NK-92 treated with Interleukin-12 subunit alpha and Interleukin-12 subunit beta, amount 100 ng/mL, for 24 hours (cell line): ENCODE results near the gene SEC61A1.

Experiments
- DNase-seq: peaks from one replicate; lab custom pipeline; 2025; lab: John Stamatoyannopoulos, UW

The SEC61A1 gene

DNA sequence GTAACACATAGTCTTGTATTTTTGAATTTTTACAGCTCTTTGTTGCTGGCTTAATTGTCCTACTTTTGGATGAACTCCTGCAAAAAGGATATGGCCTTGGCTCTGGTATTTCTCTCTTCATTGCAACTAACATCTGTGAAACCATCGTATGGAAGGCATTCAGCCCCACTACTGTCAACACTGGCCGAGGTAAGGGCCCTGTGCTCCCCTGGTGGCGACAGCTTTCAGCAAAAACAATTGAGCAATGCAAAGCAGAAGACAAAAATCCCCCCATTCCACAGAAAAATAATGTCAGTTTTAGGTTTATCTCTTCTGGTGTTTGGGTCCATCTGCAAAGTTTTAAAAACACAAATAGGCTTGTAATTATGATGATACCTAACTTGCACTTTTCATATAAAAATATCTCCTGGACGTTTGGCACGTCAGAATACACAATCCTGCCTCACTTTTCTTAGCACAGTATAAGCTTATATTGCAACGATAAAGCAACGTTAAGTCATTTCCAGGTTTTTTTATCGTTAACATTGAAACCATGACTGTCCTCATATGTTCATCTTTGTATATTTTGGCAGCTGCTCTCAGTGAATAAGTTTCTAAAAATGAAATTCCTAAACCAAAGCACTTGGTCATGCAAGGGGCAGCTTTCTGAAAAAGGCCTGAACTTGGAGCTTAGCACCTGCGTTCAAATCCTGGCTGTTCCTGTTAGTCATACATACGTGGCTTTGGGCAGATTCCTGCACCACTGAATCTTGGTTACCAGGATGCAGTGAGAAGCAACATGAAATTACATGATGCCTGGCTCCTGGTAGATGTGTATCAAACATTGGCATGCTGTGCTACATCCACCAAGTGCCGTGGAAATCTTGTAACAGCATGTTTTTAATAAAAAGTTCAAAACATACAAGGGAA is 8.5 kb downstream of the SEC61A1 start:
- no peak for DNase-seq

DNA sequence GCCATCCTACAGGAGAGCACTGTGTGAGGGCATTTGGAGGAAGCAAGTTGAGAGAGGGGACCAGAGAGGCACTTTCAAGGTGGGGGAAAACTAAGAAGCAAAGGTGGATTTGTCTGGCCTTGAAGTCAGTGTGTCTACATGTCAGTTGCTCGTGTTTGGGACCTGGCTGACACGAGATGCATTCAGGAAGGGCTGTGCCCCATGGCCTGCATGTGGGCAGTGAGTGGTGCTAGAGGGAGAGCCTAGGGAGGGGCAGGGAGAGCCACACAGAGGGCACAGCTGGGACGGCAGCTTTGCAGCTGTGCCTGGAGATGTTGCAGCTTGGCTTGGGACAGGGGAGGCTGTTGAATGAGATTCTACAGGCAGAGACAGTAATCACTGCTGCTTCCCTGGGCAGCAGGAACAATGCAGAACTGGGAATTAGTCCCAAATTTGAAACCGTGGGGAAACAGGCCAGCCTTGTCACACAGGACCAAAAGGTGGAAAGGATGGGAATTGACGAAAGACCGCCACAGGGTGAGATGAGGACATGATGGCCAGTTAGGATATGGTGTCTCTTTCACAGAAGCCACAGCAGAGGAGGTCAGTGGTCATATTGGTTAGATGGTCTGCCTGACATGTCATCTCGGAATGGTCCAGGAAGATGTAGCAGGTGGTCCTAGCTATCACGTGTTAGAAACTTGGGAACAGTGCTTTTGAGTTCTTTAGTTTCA is 10.0 kb downstream of the SEC61A1 start:
- no peak for DNase-seq

DNA sequence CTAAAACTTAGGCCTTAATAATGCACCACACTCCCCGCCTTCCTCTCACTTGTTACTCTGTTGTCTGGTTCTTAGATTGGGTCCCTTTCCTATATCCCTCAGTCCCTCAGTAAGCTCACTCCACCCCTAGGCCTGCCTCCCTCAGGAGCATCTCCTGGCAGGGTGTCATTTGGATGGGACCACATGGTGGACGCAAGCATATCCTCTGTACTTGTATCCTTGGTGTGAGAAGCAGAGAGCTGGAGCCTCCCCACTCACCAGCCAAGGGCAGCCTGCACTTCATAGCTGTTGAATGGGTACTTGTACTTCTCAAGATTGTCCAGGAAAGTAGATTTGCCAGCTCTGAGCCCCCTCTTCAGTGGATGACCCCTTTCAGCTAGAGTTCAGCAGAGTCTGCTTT is 11.6 kb downstream of the SEC61A1 start:
- no peak for DNase-seq

DNA sequence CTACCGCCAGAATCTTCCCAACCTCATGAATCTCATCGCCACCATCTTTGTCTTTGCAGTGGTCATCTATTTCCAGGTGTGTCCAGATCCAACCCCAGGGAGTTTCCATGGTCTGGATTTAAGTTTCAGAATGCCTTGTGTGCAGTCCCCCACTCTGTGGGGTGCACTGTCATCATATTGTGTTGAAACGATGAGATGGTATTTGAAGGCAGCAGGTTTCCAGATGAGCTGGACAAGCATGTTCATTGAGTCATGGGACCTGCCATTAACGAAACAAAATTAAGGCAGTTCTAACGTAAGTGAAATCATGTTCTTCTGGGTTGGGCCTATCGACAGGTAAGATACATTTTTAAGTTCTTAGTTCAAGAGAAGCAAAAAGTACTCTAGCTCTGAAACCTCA is 12.7 kb downstream of the SEC61A1 start:
- no peak for DNase-seq

DNA sequence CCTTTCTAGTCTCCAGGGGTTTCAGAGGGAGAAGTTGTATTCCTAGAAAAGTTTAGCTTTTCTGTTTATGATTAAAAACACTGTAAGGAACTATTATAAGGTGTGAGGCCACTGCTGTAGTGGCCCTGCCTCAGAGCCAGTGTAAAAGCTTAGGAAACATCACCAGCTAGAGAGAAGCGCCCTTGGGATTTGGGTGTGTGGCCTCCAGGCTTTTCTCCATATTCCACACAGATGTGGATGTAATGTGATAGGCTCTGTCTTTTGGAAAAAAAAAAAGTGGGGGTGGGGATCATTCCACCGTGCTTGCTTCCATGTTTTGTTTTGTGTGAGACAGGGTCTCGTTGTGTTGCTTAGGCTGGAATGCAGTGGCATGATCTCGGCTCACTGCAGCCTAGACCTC is 13.9 kb downstream of the SEC61A1 start:
- no peak for DNase-seq

DNA sequence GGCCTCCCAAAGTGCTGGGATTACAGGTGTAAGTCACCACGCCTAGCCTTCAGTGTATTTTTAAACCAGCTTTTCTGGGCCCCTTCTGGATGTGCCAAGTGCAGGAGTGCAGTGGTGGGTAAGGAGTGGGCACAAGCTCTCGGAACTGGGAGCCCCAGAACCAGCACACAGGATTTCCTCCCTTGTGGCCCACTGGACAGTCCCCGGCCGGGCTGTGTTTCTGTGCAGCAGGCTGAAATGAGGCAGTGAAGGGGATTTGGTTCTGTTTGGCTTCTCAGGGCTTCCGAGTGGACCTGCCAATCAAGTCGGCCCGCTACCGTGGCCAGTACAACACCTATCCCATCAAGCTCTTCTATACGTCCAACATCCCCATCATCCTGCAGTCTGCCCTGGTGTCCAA is 14.4 kb downstream of the SEC61A1 start:
- no peak for DNase-seq

DNA sequence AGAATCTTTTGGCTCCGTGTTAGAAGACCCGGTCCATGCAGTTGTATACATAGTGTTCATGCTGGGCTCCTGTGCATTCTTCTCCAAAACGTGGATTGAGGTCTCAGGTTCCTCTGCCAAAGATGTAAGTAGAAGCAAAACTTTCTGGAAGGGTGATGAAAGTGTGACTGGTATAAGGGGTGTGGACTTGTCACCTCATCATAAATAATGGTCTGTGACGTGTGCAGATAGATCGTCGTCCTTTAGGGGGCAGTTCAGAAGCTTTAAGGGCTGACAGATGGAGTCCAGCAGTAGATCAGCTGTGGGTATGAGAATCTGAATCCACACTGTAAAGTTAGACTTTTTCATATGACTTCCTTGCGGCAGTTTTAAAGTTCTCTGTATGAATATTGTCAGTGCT is 15.3 kb downstream of the SEC61A1 start:
- DNase-seq = no peak

DNA sequence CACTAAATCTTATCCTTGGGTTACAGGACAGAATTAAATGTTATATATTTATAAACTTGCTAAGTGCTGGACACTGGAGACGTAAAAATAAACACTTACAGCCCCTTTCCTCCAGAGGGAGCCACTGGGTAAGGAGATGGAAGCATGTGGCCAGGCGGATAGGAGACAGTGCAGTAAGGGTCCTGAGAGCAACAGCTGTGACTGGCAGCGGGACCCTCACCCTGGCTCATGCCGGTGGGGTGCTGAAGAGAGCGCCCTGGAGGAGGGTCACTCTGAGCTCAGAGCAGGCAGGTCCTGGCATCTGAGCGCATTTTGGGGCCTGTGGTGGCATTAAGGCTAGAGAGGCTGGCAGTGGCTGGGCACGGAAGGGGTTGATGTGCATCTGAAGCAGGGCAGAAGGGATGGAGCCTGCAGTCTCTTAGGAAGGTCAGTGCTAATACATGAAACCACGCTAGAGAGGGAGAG is 16.0 kb downstream of the SEC61A1 start:
- no peak for DNase-seq

DNA sequence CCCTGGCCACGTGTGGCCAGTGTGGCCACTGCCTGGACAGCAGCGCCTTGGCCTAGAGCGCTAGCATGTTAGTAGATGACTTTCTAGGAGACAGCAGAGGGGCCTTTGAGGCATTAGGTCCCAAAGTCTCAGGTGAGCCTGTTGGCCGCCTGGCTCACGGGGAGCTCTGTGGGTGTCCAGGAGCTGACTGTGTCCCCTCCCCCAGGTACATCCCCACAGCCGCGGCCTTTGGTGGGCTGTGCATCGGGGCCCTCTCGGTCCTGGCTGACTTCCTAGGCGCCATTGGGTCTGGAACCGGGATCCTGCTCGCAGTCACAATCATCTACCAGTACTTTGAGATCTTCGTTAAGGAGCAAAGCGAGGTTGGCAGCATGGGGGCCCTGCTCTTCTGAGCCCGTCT is 17.0 kb downstream of the SEC61A1 start:
- DNase-seq = no peak

DNA sequence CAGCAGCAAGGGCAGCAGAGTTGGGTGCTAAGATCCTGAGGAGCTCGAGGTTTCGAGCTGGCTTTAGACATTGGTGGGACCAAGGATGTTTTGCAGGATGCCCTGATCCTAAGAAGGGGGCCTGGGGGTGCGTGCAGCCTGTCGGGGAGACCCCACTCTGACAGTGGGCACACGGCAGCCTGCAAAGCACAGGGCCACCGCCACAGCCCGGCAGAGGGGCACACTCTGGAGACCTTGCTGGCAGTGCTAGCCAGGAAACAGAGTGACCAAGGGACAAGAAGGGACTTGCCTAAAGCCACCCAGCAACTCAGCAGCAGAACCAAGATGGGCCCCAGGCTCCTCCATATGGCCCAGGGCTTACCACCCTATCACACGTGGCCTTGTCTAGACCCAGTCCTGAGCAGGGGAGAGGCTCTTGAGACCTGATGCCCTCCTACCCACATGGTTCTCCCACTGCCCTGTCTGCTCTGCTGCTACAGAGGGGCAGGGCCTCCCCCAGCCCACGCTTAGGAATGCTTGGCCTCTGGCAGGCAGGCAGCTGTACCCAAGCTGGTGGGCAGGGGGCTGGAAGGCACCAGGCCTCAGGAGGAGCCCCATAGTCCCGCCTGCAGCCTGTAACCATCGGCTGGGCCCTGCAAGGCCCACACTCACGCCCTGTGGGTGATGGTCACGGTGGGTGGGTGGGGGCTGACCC is 18.8 kb downstream of the SEC61A1 start:
- DNase-seq = no peak

DNA sequence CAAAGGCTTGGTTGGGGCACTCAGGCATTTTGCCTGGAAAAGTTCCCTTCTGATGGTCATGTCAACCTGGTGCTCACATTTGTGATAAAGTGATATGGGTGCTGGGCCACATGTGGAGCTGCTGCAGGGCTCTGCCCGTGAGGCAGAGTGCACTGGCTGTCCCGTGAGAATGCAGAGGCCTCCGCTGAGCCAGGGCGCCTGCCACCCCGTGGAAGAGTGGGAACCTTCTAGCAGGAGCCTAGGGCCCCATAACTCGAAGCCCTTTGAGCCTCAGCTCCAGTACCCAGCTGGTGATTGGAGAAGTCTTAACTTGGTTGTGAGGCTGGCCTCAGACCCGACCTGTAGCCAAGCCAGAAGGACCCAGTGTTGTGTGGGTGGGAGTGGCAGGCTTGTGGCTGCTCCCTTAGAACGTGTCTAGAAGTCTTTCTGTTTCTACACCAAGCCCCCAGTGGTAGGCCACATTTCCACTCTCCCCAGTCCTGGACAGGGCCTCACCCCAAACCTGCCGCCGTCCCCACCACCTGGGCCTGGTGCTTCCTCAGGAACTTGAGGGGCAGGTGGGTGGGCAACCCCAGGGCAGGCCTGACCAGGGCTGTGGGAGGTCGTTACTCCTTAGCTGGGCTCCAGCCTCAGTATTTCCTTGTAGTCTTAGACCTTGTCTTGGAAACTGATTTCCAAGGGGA is 19.7 kb downstream of the SEC61A1 start:
- DNase-seq = no peak

DNA sequence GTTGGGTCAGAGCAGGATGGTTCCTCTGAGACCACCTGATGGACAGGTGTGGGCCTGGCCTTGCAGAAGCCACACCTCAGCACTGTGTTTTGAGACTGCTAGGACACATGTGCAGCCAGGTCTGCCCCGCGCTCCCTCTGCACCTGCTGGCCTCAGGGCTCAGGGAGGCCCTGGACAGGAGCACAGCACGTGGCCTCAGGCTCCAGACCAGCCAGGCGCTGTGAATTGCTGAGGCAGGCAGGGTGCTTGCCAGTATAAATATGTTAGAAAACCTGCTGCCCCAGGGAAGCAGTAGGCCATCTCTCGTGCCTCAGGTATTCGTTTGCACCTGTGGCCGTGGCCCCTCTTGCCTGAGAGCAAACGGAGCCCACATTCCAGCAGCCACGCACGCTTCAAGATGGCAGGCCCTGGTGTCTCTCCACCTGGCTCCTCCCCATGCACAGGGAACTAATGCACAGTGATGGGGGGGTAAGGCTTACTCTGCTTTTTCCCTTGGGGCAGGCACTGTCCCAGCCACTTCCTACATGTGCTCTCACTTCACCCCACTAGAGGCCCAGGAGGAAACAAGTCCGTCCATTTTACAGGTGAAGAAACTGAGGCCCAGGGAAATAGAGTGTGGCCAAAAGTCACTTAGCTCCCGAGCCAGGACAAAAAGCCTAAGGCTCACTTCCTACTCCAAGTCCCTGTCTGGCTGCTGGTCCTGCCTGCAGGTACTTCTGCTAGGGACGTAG is 20.4 kb downstream of the SEC61A1 start:
- no peak for DNase-seq

DNA sequence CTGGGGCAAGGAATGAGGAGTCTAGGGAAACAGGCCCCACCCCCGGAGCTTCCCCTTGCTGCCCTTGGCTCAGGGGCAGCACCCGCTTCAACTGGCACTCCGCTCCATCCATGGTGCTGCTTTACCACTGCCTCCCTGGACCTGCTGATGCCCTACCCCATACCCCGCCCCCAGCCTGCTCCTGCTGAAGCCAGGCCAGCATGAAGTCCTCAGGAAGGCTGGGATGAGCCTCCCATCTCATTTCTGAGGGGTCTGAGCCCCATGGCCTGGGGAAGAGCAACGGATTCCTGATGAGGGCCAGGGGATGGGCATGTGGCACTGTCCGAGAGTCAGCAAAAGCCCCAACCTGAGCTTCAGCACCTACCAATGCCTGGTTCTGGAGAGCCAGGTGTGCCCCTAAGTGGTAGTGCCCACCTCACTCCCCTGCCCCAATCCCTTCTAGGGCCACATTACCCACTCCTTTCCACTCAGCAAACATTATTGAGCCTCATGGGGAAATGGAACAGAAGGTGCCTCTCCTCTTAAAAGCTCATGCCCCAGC is 21.0 kb downstream of the SEC61A1 start:
- DNase-seq = no peak

DNA sequence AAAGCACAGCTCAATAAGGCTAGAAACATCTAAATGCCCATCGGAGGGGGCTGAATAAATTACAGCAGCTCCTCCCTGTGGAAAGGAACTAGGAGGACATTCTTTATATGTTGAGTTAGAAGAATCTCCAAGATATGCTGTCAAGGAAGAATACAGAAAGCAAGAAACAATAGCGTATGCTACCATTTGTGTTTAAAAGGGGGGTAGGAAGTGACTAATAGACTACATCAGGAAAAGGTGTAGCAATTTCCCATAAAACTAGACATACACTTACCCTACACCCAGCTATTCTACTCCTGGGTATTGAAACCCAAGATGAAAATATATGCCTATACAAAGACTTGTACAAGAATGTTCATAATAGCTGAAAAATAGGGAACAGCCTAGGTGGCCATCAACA is 21.6 kb downstream of the SEC61A1 start:
- no peak for DNase-seq

DNA sequence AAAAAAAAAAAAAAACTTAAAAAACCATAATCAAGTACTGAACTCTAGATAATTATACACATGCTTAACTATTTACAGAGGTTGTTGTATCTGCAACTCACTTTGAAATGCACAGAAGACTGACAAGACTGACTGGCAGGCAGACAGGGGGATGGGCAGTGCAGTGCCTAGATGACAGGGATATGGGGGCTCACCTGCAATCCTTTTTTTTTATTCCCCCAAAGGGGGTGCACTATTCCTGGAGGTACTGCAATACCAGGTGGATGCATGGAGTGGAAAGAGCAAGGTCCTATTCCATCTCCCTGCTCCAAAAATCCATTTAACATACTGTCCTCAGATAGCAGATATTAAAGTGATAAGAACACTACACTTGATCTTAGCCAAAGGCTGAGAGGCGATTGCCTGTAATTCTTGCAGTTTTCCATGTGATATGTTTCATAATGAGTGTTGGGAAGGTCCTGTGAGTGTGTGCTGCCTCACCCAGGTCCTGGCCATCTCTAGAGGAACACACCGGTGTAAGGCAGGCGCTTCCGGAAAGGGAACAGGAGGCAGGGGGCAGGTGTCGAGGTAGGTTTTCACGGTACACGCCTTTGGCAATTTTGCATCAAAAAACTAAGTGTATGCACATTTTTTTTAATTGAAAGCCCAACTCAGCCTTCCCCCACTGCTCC is 22.7 kb downstream of the SEC61A1 start:
- DNase-seq = no peak

DNA sequence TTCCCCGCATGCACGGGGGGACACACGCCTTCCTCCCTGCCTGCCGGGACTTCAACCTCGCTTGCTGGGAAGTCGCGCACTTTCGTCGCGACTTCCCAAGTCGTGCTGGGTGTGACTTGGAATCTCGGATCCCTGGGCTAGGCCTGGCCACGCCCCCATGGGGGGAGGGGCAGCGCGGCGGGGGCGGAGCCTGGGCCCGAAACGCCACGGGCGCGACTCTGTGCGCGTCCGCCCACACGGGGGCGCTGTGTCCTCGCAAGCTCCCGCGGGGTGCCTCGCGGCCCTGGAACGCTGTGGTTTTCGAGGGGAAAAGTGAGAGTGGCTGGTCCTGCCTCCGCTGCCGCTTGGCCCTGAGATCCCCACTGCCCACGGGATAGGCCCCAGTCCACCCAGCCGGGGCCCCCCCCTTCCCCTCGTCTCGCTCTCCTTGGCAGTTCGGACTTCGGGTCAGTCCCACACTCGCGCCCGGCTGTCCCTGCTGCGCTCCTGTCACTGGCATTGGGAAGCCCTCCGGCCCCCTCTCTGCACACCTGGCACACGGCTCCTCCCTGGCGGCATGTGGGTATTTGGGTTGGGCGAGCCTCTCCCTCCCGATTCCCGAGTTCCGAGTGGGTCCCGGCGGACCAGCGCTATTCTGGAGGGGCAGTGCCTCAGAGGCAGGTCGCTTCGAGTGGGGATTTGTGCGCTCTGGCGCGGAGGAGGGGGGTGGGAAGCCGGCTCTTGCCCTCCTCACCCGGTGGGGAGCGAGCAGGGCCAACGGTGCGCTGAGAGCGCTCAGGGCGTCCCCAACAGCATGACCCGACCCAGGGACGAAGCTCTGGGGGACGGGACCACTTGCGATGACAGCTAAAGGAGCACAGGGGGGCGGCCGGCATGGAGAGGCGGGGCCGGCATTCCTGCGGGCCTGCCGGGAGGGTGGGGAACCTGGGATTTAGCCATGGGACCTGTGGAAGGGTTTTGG is 23.6 kb downstream of the SEC61A1 start:
- no peak for DNase-seq

DNA sequence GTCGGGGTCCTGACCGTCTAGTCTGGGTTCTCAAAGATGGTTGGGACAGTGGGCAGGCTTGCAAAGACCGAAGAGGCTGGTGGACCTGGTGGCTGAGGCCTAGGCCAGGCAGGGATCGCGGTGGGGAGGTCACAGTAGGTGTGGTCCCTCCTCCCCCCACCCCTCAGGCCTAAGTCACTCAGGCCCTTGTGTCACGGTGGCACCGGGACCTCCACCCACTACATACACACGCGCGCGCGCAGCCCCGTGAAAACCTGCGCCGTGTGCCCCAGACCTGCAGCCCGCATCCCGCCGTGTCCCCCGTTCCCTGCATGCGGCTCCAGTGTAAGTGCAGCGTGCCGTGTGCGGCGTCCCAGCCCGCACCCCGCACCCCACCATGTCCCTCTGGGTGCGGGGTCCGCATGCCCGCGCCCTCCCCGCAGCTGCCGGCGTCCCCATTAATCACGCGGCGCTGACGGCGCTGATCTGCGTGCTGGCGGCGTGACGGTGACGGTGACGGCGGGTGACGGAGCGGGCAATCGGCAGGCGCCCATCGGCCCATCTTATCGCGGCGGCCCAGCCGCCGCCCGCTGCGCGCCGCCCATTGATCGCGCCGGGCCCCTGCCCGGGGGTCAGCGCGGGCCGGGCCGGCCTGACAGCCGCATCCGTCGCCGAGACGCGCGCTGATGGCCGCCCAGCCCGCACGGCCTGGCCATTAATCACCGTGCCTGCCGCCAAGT is 24.4 kb downstream of the SEC61A1 start:
- DNase-seq = no peak

DNA sequence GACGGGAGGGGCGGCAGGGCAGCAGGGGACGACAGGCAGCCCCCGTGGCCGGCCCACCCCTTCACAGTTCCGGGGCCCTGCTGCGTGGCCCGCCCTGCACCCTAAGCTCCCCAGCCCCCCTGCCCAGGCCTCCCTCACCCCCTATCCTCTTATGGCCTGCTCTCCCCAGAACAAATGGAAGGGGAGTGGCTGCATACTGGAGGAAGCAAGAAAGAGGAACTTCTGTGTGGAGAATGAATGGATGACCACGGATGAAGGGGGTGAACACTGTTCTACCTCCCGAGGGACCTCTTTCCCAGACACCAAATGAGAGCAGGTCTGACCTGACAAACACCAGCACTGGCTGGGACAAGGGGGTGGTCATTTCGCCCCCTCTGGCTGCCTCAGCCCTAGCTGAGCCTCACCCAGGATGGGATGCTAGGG is 25.0 kb downstream of the SEC61A1 start:
- DNase-seq = no peak

DNA sequence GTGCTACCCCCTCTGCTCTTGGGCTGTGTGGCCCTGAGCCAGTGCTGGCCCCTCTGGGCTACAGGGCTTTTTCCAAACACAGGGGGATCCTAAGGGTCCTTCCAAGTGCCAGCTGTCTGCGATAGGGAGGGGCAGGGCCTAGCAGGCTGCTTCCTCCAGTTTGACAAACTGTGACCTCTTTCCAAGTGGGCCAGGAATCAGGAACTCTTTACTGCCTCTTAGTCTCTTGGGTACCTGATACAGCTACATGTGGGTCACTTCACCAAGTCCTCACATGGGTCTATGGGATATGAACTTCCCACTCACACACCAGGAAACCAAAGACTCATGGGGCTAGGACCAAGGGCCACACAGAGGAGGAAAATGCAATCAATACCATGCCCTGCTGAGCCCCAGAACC is 25.4 kb downstream of the SEC61A1 start:
- DNase-seq = no peak
